PC-9 (cell line): ENCODE data around the gene LIN37. TPM values are rescaled to one million over a fixed set of nuclear protein-coding genes. Genes with fewer than 3 reads are reported as not detected.

Experiments used
- BruUV-seq: library from RNA; stranded (reverse); fragments of 400-500 nt; replicated peaks from 2 replicates; lab custom pipeline; 2021; lab: Mats Ljungman, UMichigan
- CTCF ChIA-PET: fragments of 300-600 bp; sonication (Branson Sonifier 250); formaldehyde crosslinking; loops from one replicate; lab custom pipeline; 2022; ENCODE audit warnings: antibody characterized with exemption; lab: Charles Lee
- POLR2A ChIA-PET: fragments of 300-600 bp; sonication (Branson Sonifier 250); formaldehyde crosslinking; loops from one replicate; lab custom pipeline; 2022; ENCODE audit warnings: antibody characterized with exemption; ENCODE audit not compliant: unreplicated experiment; lab: Charles Lee
- DNase-seq, 2 experiments: peaks; one replicate each; pipeline versions ENCODE4 v3.0.0 to v3.0.0-alpha.2; 2015 to 2022; ENCODE audit warnings: mixed read lengths in 1 of 2
- H2AFZ ChIP-seq: fragments of 200-600 bp; sonication (generic); 2 replicates; pipeline ENCODE4 v1.8.1; 2017; ENCODE audit warnings: antibody characterized with exemption
- H3F3A ChIP-seq: fragments of 200-600 bp; sonication (generic); 2 replicates; pipeline ENCODE4 v1.8.1; 2017; ENCODE audit warnings: antibody characterized with exemption, mild to moderate bottlenecking, low read depth; ENCODE audit not compliant: insufficient read depth
- H3K27ac ChIP-seq: fragments of 200-600 bp; sonication (generic); 2 replicates; pipeline ENCODE4 v1.6.1; 2016; ENCODE audit warnings: mixed run types
- H3K27me3 ChIP-seq: fragments of 200-600 bp; sonication (generic); 2 replicates; pipeline ENCODE4 v1.6.1; 2016; ENCODE audit warnings: low read depth, mixed run types; ENCODE audit not compliant: insufficient read depth
- H3K36me3 ChIP-seq: fragments of 200-600 bp; sonication (generic); 2 replicates; pipeline ENCODE4 v1.6.1; 2016; ENCODE audit warnings: low read depth, mixed run types
- H3K4me1 ChIP-seq: fragments of 200-600 bp; sonication (generic); replicated peaks from 2 replicates; pipeline ENCODE4 v1.6.1; 2016; ENCODE audit warnings: mixed run types; ENCODE audit not compliant: insufficient read depth
- H3K4me2 ChIP-seq: fragments of 200-600 bp; sonication (generic); 2 replicates; pipeline ENCODE4 v1.6.1; 2017; ENCODE audit warnings: mixed run types
- H3K4me3 ChIP-seq: fragments of 200-600 bp; sonication (generic); 2 replicates; pipeline ENCODE4 v1.6.1; 2016; ENCODE audit warnings: mixed run types
- H3K79me2 ChIP-seq: fragments of 200-600 bp; sonication (generic); 2 replicates; pipeline ENCODE4 v1.6.1; 2017; ENCODE audit warnings: low read depth, mixed run types
- H3K9me2 ChIP-seq: fragments of 200-600 bp; sonication (generic); 2 replicates; pipeline ENCODE4 v1.8.1; 2017; ENCODE audit warnings: mild to moderate bottlenecking; ENCODE audit not compliant: insufficient read depth
- H3K9me3 ChIP-seq: fragments of 200-600 bp; sonication (generic); 2 replicates; pipeline ENCODE4 v1.8.1; 2016; ENCODE audit warnings: low read depth; ENCODE audit not compliant: insufficient read depth
- H4K20me1 ChIP-seq: fragments of 200-600 bp; sonication (generic); 2 replicates; pipeline ENCODE4 v1.8.1; 2017; ENCODE audit not compliant: insufficient read depth
- EZH2 ChIP-seq: fragments of 200-600 bp; sonication (generic); IDR thresholded peaks from 2 replicates; pipeline ENCODE4 v1.8.0; 2017; ENCODE audit warnings: antibody characterized with exemption, low read depth
- intact Hi-C: fragments of 100-400 bp; cut with micrococcal nuclease; formaldehyde crosslinking; loops from one replicate; pipeline ENCODE4 v1.10.0; 2022; ENCODE audit not compliant: unreplicated experiment
- total RNA-seq: library from RNA; stranded (reverse); gene quantifications from 2 replicates; pipeline ENCODE4 v1.2.3, GENCODE V29; 2021
- TF ChIP-seq, protein P1 (sequence below): fragments of 200-600 bp; sonication (generic); conservative IDR thresholded peaks from 2 replicates; pipeline ENCODE4 v1.6.1; 2017; ENCODE audit warnings: mixed run types, antibody characterized with exemption, mild to moderate bottlenecking, moderate library complexity

The LIN37 gene
- total RNA-seq, 1 experiment from 2014 or later, result 17.0 TPM

- peaks cover 2% of the 10 kb centered on the region; the same call in 1 of the 2 replicates for H4K20me1 ChIP-seq
- ChIA-PET CTCF (no interaction called here), POLR2A (no interaction called here)
- intact Hi-C loops, result no loop called here
- no peaks in the 10 kb centered on the region for H3K9me2 ChIP-seq
- H3K4me2 ChIP-seq, result no peak overlapping the region
- no TSS peak for BruUV-seq
- DNase-seq, result no peak
- H2AFZ ChIP-seq, result no peak overlapping the region
- TF ChIP-seq EZH2, result no peak
- TF ChIP-seq, protein P1, sequence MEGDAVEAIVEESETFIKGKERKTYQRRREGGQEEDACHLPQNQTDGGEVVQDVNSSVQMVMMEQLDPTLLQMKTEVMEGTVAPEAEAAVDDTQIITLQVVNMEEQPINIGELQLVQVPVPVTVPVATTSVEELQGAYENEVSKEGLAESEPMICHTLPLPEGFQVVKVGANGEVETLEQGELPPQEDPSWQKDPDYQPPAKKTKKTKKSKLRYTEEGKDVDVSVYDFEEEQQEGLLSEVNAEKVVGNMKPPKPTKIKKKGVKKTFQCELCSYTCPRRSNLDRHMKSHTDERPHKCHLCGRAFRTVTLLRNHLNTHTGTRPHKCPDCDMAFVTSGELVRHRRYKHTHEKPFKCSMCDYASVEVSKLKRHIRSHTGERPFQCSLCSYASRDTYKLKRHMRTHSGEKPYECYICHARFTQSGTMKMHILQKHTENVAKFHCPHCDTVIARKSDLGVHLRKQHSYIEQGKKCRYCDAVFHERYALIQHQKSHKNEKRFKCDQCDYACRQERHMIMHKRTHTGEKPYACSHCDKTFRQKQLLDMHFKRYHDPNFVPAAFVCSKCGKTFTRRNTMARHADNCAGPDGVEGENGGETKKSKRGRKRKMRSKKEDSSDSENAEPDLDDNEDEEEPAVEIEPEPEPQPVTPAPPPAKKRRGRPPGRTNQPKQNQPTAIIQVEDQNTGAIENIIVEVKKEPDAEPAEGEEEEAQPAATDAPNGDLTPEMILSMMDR, result no peak
- no peaks in the 10 kb centered on the region for H3K36me3 ChIP-seq
- no peaks in the 10 kb centered on the region for H3K27me3 ChIP-seq
- H3K79me2 ChIP-seq, result peaks cover 13% of the 10 kb centered on the region
- no peak overlapping the region for H3K27ac ChIP-seq
- H3K4me3 ChIP-seq, result no peak overlapping the region
- peaks cover 25% of the 10 kb centered on the region for H3K4me1 ChIP-seq
- H3F3A ChIP-seq, result peaks cover 13% of the 10 kb centered on the region; the same call in 1 of the 2 replicates
- no peaks in the 10 kb centered on the region for H3K9me3 ChIP-seq
Measured at GRCh38 chr19:35753634-35754369, 5.4 kb downstream of the LIN37 start.

- H3K9me3 ChIP-seq, result no peaks in the 10 kb centered on the region
- peaks cover 25% of the 10 kb centered on the region for H3K4me1 ChIP-seq
- CTCF ChIA-PET, result no interaction called here
- TF ChIP-seq, protein P1, result no peak
- no peak for TF ChIP-seq EZH2
- POLR2A ChIA-PET, result no interaction called here
- BruUV-seq, result no TSS peak
- no peak overlapping the region for H2AFZ ChIP-seq
- no peaks in the 10 kb centered on the region for H3K9me2 ChIP-seq
- no peak for DNase-seq
- H3K27me3 ChIP-seq, result no peaks in the 10 kb centered on the region
- H3F3A ChIP-seq, result peaks cover 13% of the 10 kb centered on the region; the same call in 1 of the 2 replicates
- no peaks in the 10 kb centered on the region for H3K36me3 ChIP-seq
- H3K79me2 ChIP-seq, result peaks cover 14% of the 10 kb centered on the region
- peaks cover 4% of the 10 kb centered on the region; the same call in 1 of the 2 replicates for H4K20me1 ChIP-seq
- H3K27ac ChIP-seq, result no peak overlapping the region
- no peak overlapping the region for H3K4me3 ChIP-seq
- intact Hi-C loops, result no loop called here
- no peak overlapping the region for H3K4me2 ChIP-seq
Measured at GRCh38 chr19:35754370-35755130, 6.2 kb downstream of the LIN37 start.

DNA sequence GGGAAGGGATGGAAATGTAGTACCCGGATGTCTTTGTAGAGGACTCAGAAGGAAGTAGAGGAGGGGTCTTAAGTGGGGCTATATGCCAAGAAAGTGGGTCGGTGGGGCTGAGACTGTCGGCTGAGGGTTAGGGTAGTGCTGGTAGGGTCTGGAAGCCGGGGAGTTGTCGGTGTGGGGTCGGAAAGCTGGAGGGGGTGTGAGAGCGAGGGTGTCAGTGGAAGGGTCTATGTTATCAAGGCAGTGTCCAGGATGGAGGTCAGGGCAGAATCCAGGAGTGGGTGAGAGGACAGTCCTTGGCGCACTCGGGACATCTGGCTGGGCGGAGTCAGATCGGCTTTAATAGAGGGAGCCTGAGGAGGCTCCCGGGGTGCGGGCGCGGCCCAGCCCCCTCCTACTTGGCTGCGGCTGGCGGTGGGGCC lies 6.8 kb downstream of the LIN37 start:
- Histone ChIP-seq H3F3A (peaks cover 8% of the 10 kb centered on the region; the same call in 1 of the 2 replicates), H3K36me3 (no peaks in the 10 kb centered on the region; the same call in 1 of the 2 replicates), H3K79me2 (peaks cover 16% of the 10 kb centered on the region), H3K27me3 (no peaks in the 10 kb centered on the region), H3K4me3 (no peak overlapping the region), H3K27ac (no peak overlapping the region), H2AFZ (no peak overlapping the region), H3K9me2 (no peaks in the 10 kb centered on the region), H3K9me3 (no peaks in the 10 kb centered on the region), H3K4me2 (no peak overlapping the region), H3K4me1 (peaks cover 19% of the 10 kb centered on the region), H4K20me1 (peaks cover 4% of the 10 kb centered on the region; the same call in 1 of the 2 replicates)
- POLR2A ChIA-PET, result no interaction called here
- intact Hi-C loops, result no loop called here
- no TSS peak for BruUV-seq
- DNase-seq, result no peak
- CTCF ChIA-PET, result no interaction called here
- TF ChIP-seq EZH2, result no peak
- TF ChIP-seq, protein P1, result no peak
